ENCODE results near the gene F8.
"Not testable (repeated sequence)": the region's sequence is repeated elsewhere in the genome, so short reads cannot be mapped to it uniquely, and the experiment has no call there.

The F8 gene

DNA sequence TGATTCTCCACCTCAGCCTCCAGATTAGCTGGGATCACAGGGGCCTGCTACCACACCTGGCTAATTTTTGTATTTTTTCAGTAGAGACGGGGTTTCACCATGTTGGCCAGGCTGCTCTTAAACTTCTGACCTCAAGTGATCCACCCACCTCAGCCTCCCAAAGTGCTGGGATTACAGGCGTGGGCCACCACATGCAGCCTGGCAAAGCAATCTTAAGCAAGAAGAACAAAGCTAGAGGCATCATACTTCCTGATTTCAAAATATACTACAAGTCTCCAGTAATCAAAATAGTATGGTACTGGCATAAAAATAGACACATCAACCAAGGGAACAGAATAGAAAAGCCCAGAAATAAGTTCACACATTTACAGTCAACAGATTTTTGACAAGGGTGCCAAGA, 149.2 kb downstream of the F8 start:
- no peak for DNase-seq (ENCODE audit: low read depth)

DNA sequence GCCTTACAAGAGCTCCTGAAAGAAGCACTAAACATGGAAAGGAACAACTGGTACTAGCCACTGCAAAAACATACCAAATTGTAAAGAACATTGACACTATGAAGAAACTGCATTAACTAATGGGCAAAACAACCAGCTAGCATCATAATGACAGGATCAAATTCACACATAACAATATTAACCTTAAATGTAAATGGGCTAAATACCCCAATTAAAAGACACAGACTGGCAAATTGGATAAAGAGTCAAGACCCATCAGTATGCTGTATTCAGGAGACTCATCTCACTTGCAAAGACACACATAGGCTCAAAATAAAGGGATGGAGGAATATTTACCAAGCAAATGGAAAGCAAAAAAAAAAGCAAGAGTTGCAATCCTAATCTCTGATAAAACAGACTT, 154.0 kb downstream of the F8 start:
- DNase-seq (ENCODE audit: low read depth): not testable (repeated sequence)

DNA sequence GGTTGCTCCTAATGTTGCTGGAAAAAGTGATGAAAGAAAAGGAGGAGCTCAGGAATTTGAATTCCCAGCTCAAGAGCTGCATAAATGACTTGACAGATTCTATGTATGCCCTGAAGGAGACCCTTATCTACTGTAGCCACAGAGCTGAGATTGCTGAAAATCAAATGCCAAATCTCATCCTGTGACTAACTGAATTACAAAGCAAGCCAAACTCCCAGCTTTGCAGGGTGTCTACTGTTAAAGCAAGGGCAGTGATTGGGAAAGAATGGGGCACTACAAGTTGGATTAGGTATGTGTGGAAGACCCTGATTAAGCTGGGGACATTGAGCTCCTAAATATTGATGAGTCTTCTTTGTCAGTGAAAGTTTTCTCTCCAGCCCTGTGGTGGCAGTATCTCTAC, 167.3 kb downstream of the F8 start:
- no peak for DNase-seq (ENCODE audit: low read depth)

DNA sequence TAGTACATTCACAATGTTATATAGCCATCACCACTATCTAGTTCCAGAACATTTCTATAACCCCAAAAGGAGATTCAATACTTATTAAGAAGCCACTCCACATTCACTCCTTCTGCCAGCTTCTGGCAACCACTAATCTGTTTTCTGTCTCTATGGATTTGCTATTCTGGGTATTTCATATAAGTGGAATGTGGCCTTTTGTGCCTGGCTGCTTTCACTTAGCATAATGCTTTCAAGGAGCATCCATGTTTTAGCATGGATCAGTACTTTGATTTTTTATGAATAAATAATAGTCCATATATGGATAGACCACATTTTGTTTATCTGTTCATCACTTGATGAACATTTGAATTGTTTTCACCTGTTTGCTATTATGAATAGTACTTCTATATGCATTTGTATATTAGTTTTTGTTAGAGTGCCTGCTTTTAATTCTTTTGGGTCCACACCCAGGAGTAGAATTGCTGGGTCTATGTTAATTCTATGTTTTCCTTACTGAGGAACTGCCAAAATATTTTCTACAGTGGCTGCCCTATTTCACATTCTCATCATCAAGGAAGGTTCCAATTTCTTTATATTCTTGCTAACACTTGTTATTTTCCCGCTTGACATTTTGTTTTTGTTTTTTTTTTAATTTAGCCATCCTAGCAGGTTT, 171.4 kb downstream of the F8 start:
- no peak for DNase-seq (ENCODE audit: low read depth)

DNA sequence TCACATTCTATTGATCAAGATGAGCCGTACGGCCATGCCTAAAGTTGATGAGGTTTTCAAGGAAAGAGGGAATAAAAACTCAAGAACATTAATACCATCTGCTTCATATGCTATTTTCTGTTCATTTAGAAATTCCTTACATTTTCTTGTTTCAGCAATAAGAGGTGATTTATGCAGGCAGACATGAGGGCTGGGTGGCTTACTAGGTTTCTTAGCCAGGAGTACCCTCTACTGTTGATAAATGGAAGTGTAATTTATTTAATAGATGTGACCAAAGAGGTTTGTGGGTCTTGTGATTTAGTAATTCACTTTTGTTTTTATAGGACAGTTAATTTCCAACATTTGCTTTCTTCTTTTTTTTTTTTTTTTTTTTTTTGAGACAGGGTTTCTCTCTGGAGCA, 181.7 kb downstream of the F8 start:
- DNase-seq (ENCODE audit: low read depth): no peak

DNA sequence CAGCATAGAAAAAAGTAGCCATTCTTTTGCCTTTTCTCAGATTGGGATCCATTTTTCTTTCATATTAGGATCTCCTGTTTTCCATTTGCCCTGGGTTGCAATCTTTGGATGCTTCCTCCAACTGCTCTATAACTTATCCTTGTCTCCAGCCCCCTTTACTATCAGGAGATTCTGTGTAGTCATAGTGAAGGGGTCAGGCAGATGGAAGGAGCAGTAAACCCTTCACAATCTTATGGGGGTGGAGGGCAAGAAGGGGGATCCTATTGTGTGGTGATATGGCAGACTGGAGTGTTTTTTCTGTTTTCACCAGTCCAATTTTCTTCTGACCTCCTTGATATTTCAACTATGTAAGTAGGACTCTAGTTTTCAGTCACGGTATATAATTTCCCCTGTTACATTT, 186.4 kb downstream of the F8 start:
- no peak for DNase-seq (ENCODE audit: low read depth)

DNA sequence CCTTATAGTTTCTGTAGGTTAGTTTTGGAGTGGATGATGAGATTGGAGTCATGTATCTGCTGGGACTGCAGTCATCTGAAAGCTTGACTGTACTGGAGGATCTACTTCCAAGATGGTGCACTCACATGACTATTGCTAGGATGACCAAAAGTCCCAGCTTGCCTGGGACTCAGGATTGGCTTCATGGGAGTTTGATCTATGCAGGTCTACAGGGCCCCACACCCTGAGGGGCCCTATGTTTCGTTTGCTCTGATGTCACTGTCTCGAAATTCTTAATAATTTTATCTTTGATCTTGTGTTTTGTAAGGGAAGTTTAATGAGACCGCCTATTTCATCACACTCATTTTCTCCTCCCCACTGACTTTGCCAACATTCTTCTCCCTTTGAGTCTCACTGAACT, 188.0 kb downstream of the F8 start, which contains the start of gene SMIM9:
Gene SMIM9 (minus strand): TSS at position 101 of the 400 bp plus-strand sequence. CDS start 3,806 bp downstream, outside the sequence.
- DNase-seq (ENCODE audit: low read depth): no peak

DNA sequence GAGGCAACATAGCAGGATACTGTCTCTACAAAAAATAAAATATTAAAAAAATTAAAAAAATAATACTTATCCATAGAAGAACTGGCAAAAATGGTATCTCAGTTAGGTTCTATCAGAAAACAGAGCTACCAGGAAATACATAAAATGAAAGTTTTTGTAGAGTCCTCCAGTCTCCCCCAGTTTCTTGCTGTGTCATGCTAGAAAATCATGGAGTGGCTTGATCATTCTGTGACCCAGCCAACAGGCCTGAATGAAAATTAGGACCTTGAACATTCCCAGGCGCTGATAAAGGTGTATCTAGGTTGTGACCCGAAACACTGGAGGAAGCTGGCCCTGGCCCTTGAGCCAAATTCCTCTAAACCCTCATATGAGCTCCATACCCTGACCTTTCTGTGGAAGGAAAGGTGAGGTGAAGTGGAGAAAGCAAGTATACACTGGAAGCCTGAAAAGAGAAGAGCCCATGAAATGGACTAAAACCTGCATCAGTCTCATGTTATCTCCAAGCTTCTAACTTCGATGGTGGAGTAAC, 188.7 kb downstream of the F8 start:
- DNase-seq (ENCODE audit: low read depth): no peak

DNA sequence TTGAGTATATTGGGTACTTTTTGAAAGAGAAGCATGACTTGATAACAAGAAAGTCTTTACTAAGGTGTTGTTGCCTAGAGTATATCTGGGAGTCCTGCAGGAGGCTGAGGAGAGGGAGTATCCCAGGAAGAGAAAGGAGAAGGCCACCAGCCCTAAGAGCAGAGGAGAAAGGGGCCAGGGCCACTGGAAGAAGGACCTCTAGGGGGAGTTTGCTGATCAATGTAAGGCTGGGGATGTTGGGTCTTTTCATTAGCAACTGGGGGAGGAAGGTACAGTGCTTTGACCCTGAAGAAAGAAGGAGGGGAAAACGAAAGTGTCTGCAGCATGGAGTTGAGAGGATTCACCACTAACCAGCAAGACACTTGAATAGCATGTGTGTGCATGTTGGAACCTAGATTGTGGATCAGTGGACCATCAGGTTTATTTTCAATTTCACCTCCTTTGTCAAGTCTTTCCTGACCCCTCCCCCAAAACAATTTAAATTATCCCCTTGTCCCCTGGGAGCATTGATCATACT, 192.5 kb downstream of the F8 start:
- no peak for DNase-seq (ENCODE audit: low read depth)

DNA sequence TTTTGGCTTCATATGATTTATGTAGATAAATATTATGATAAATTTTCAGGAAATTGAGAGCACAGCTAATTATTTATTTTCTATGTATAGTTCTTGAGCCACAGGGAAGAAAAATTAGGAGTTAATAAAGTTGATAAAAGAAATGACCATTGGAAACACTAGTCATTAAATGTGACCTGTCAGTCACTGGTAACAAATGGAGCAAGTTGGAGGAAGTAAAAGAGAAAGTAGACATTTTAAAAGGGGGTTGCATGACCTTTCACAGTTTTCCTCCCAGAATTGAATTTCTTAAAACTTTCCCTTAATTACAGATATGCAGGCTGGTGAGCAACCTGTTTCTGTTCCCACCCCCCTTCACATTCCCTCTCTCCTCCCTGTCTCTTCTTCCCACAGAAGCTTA, 193.4 kb downstream of the F8 start:
- DNase-seq (ENCODE audit: low read depth): no peak

DNA sequence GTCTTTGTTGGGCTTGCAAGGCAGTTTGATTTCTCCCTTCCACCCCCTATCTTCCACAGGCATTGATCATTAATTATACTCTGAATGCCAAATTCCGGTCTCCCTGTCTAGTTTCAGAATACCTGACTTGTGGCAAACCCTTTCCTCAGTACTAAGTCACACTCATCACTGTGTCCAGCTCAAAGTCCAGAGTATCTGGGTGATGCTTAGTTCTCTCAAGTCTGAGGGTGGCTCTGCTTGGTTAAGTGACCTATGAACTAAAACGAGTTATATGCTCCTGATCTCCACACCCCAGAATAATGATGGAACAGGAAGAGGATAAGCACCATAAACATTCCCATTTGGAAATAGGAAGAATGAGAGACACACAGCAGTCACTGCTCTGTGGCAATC, 194.5 kb downstream of the F8 start:
- DNase-seq (ENCODE audit: low read depth): no peak

DNA sequence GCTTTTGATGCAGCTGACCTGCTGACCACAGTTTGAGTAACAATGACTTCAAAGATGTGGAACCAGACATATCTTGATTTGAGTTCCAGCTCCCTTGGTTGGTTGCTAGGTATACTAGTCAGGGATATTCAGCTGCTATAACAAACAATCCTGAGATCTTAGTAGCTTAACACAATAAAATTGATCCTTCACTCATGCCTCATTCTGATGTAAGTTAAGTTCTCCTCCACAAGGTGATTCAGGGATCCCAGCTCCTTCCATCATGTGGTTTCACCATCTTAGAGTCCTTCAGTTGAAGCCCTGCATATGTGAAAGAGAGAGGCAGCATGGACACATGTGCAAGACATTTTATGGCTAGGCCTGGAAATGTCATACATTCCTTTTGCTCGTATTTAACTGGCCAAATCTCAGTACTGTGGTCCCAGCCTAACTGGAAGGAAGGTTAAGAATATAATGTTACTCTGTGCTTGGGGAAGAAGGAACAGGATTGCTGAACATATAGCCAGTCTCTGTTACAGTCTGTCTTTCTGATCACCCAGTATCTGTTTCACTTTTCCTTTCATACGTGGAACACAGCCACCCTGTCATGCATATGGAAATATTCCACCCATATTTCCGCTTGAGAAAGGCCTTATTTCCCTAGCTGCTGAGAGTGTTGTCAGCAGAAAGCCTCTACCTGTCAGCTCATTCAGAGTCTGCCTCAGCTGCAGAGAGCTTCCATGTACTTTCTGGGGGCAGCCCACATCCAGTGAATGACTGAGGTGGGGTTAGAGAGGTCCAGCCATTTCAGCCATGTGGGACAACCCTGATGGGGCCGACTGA, 195.1 kb downstream of the F8 start:
- no peak for DNase-seq (ENCODE audit: low read depth)

DNA sequence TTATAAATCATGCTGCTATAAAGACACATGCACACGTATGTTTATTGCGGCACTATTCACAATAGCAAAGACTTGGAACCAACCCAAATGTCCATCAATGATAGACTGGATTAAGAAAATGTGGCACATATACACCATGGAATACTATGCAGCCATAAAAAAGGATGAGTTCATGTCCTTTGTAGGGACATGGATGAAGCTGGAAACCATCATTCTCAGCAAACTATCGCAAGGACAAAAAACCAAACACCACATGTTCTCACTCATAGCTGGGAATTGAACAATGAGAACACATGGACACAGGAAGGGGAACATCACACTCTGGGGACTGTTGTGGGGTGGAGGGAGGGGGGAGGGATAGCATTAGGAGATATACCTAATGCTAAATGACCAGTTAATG, 196.9 kb downstream of the F8 start:
- not testable (repeated sequence) for DNase-seq (ENCODE audit: low read depth)

DNA sequence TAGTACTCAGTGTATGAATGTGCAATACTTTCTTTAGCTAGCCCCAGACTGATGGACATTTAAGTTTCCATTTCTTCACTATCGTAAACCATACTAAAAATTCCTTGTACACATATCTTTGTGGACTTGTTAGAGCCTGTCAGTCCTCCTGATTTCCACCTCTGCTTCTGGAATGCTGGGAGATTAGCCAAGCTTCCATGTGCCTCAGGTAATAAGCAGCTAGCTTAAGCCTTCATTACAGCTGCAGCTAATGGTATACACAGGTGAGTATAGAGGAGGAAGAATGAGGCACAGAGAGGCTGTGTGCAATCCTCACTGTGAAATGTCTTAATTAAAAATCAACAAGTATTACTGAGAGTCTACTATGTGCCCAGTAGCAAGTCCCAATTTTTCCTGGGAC, 197.9 kb downstream of the F8 start:
- DNase-seq (ENCODE audit: low read depth): no peak

DNA sequence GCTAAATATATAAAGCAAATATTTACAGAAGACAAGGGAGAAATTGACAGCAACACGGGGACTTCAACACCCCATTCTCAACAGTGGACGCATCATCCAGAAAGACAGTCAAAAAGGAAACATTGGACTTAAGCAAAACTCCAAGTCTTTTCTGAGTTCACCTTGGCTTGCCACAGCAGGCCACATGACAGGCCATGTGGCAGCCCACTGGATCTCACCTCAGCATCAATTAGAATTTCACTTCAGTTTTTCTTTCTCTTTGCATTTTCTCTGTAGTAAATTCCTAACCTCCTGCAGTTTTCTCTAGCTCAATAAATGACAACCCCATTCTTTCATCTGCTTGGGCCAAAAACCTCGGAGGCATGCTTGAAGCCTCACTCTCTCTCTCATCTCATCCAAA, 200.5 kb downstream of the F8 start:
- no peak for DNase-seq (ENCODE audit: low read depth)

DNA sequence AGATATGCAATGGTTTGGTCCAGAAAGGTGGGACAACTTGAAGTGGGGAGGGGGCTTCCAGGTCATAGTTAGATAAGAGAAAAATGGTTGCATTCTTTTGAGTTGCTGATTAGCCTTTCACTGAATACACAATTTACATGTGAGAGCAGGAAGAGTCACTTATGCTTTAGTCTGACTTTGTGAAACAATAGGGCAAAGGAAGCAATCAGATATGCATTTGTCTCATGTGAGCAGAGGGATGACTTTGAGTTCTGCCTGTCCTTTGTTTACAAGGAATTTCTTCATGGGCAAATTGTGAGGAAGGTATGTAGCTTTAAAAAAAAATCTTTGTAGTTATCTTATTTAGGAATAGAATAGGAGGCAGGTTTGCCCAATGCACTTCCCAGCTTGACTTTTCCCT, 201.0 kb downstream of the F8 start:
- no peak for DNase-seq (ENCODE audit: low read depth)

DNA sequence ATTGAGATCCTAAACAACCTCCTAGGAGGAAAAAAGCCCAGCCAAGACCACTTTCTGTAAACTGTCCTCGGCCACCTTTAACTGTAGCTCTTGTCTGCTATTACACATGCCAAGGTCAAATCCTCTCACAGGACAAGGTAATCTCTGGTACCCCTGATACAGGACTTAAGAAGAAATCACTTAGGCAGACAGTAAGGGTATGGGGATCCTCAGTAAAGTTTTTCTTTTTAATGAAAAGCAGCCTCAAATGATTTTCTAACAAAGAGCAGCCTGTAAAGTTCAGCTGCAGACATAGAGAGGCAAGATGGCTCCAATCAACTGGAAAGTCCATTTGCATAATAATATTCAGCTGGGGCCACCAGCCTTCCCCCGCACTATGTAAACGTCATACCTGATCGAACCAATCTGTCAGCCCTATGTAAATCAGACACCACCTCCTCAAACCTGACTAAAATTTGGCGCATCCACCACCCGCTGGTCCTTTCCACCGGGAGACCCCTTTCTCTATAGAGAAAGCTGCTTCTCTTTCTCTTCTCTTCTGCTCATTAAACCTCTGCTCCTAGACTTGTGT, 202.7 kb downstream of the F8 start:
- DNase-seq (ENCODE audit: low read depth): no peak

DNA sequence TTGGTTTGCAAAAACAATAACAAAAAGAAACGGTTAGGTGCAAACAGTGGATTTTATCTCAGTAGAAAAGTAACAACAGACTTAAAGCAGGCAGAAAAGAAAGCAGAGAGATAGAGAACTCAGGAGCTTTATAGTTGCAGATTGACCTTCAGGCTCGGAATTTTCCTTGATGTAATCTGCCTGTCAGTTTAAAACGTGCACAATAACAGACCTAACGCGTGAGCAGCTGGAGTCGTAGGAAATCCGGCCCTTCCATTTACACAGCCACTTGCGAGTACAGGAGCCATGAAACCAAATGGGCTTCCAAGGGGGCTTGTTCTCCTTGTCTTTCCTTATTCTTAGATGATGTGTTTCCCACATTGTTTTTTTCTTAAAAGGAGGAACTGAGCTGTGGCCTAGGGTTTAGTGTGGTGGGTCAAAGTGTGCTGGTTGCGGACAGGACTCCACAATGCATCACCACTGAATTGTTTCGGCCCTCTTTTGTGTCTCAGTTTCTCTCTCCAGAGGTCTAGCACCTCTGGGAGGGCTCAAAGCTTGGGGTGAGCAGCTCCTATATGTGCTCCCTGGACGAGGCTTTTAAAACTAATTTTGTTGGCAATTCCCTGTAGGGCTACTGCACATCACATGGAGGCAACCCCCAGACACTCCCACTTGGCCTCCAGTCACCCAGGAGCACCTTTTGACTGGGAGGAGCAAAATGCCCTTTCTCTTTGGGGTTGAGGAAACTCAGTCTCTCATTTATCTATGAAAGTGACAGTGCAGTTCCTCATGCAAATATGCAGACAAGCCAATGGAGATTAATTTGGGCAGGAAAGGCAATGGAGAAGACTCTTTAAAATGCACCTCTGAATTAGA, 203.4 kb downstream of the F8 start:
- no peak for DNase-seq (ENCODE audit: low read depth)

DNA sequence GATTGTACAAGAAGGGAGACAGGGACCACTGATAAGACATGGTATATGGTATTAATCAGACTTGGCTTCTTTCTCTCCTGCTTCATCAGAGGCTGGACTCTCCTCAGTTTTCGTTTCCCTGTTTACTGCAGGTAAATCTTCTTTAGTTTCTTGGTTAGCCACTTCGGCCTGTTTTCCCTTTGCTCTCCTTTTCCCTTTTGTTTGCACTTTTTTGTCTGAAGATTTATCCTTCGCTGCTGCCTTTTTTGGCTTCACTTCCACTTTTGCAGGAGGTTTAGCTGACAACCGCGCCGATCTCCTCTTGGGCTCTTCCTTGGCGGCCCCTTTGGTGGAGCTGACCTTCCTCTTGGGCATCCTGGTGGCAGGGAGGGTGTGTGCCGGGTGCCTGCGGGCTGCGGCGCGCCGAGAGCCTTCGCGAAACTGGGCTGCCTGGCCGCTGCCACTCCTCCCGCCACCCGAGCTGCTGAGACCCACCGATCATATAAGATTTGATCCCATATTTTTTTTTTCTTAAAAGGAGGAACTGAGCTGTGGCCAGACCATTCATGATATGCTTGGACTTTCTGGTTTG, 205.4 kb downstream of the F8 start:
- DNase-seq (ENCODE audit: low read depth): not testable (repeated sequence)

DNA sequence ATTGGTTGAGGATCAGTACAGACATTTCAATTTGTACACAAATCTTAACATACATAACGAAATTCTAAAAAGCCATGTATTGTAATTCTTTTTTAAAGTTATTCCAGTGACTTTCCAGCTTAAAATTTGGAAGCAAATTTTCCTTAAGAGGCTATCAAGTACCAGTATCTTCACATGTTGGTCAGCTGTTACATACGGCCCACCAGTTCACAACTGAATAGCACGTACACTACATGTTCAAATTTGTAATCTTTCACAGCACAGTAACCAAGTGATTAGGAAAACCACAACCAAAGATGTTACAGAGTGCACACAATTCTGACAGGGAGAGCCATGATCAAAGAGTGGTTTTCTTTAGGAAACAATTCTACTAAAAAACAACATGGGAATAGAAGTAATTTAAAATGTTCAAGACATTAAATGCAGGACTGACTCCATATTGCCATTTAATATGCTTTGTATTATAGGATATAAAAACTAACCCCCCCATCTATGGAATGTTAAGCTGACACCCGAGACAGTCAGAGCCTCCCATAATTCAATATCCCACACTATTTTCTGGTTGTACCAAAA, 206.1 kb downstream of the F8 start:
- DNase-seq (ENCODE audit: low read depth): not testable (repeated sequence)

DNA sequence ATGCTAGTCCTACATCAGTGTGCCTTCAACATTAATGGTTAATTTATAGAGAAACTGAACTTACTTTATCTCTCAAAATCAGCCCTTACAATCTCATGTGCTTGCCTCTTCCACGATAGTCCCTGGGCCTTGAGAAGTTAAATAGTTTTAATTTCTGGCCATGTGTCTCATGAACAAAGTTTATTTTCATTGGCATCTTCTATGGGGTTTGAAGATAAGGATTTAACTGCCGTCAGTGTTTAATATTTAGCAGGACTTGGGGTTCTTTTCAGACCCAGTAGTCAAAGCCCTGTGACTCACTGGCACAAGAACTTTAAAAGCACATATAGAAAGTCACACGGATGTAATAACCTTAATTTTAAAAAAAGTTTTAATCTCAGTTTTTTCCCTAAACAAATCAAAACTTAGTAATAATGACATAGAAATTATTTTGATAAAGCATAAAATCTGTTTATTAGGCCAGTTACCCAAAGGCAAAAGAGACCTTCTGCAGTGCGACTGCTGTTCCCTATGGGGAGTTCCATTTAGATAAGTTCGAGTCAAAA, 207.2 kb downstream of the F8 start:
- DNase-seq (ENCODE audit: low read depth): no peak

All from activated T-cell treated with anti-CD3 and anti-CD28 coated beads for 24 hours (primary cell).